GM12891 (cell line): Measurements from ENCODE around the gene SLC8A1.

ENCODE experiments used
- POLR2A ChIP-seq: IDR thresholded peaks from 2 replicates; pipeline ENCODE4 v1.6.1; 2011; ENCODE audit warnings: low read depth, low read length, control low read depth
- POLR2AphosphoS5 ChIP-seq: IDR thresholded peaks from 2 replicates; pipeline ENCODE4 v1.6.1; 2011; ENCODE audit warnings: low read depth, low read length, control low read depth

DNA sequence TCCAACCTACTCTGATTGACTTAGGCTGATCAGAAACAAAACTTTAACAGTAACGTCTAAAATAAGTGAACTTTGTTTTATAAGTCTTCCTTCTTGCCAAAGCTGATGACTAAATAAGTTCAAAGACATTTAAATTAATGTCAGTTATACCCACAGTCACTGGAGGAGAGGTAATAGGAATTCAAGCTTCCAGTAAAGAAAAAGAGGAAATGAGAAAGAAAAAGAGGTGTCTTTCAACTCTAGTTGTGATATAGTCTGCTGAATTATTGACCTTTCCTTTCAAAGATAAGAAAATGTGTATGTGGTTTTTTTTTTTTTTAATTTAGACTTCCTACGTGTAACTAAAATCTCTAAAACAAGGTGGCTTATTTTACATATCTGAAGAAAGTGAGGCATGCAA, 191.5 kb downstream of the SLC8A1 start:
- TF ChIP-seq POLR2A = no peak
- no peak for TF ChIP-seq POLR2AphosphoS5
